ENCODE results near the gene GATAD2A.

The GATAD2A gene

GRCh38 chr19:19502808-19503602 is 97.5 kb downstream of the GATAD2A start:
- H3K27me3 Mint-ChIP-seq = no peaks in the 10 kb centered on the region
- H3K4me1 Mint-ChIP-seq (ENCODE audit: low read depth) = no peaks in the 10 kb centered on the region
- no peaks in the 10 kb centered on the region for H3K9me3 Mint-ChIP-seq (ENCODE audit: low read depth)
- no peak overlapping the region for H3K4me3 Mint-ChIP-seq
- H3K36me3 Mint-ChIP-seq = no peaks in the 10 kb centered on the region
- H3K27ac Mint-ChIP-seq = peak overlapping the region; percentile 61

GRCh38 chr19:19504754-19505668 is 99.5 kb downstream of the GATAD2A start:
- H3K4me3 Mint-ChIP-seq = no peak overlapping the region
- no peaks in the 10 kb centered on the region for H3K27me3 Mint-ChIP-seq
- no peaks in the 10 kb centered on the region for H3K9me3 Mint-ChIP-seq (ENCODE audit: low read depth)
- no peaks in the 10 kb centered on the region for H3K36me3 Mint-ChIP-seq
- H3K4me1 Mint-ChIP-seq (ENCODE audit: low read depth) = no peaks in the 10 kb centered on the region
- H3K27ac Mint-ChIP-seq = no peak overlapping the region

GRCh38 chr19:19505669-19506326 is 100.3 kb downstream of the GATAD2A start:
- no peak overlapping the region for H3K4me3 Mint-ChIP-seq
- no peaks in the 10 kb centered on the region for H3K36me3 Mint-ChIP-seq
- no peaks in the 10 kb centered on the region for H3K27me3 Mint-ChIP-seq
- H3K27ac Mint-ChIP-seq = no peak overlapping the region
- no peaks in the 10 kb centered on the region for H3K9me3 Mint-ChIP-seq (ENCODE audit: low read depth)
- H3K4me1 Mint-ChIP-seq (ENCODE audit: low read depth) = no peaks in the 10 kb centered on the region

- Mint-ChIP-seq H3K9me3 (ENCODE audit: low read depth) (no peaks in the 10 kb centered on the region), H3K36me3 (no peaks in the 10 kb centered on the region), H3K4me3 (no peak overlapping the region), H3K27ac (no peak overlapping the region), H3K4me1 (ENCODE audit: low read depth) (no peaks in the 10 kb centered on the region), H3K27me3 (no peaks in the 10 kb centered on the region)
These were observed 101.1 kb downstream of the GATAD2A start for GRCh38 chr19:19506592-19506991.

GRCh38 chr19:19507354-19507753 is 101.9 kb downstream of the GATAD2A start:
- Mint-ChIP-seq H3K4me3 (no peak overlapping the region), H3K4me1 (ENCODE audit: low read depth) (peaks cover 2% of the 10 kb centered on the region), H3K36me3 (no peaks in the 10 kb centered on the region), H3K27me3 (no peaks in the 10 kb centered on the region), H3K9me3 (ENCODE audit: low read depth) (no peaks in the 10 kb centered on the region), H3K27ac (no peak overlapping the region)

GRCh38 chr19:19508217-19508616 is 102.7 kb downstream of the GATAD2A start:
- no peaks in the 10 kb centered on the region for H3K9me3 Mint-ChIP-seq (ENCODE audit: low read depth)
- no peaks in the 10 kb centered on the region for H3K36me3 Mint-ChIP-seq
- no peaks in the 10 kb centered on the region for H3K27me3 Mint-ChIP-seq
- peaks cover 2% of the 10 kb centered on the region for H3K4me1 Mint-ChIP-seq (ENCODE audit: low read depth)
- no peak overlapping the region for H3K4me3 Mint-ChIP-seq
- no peak overlapping the region for H3K27ac Mint-ChIP-seq

- Mint-ChIP-seq H3K4me1 (ENCODE audit: low read depth) (peaks cover 2% of the 10 kb centered on the region), H3K27ac (no peak overlapping the region), H3K27me3 (no peaks in the 10 kb centered on the region), H3K4me3 (no peak overlapping the region), H3K36me3 (no peaks in the 10 kb centered on the region), H3K9me3 (ENCODE audit: low read depth) (no peaks in the 10 kb centered on the region)
These were observed 105.0 kb downstream of the GATAD2A start for GRCh38 chr19:19510432-19510831.

GRCh38 chr19:19513682-19514081 is 108.2 kb downstream of the GATAD2A start:
- no peaks in the 10 kb centered on the region for H3K9me3 Mint-ChIP-seq (ENCODE audit: low read depth)
- H3K27ac Mint-ChIP-seq = no peak overlapping the region
- H3K4me1 Mint-ChIP-seq (ENCODE audit: low read depth) = peaks cover 16% of the 10 kb centered on the region
- peak overlapping the region; percentile 43 for H3K4me3 Mint-ChIP-seq
- H3K36me3 Mint-ChIP-seq = no peaks in the 10 kb centered on the region
- no peaks in the 10 kb centered on the region for H3K27me3 Mint-ChIP-seq

- Mint-ChIP-seq H3K4me1 (ENCODE audit: low read depth) (peaks cover 19% of the 10 kb centered on the region), H3K27me3 (no peaks in the 10 kb centered on the region), H3K36me3 (no peaks in the 10 kb centered on the region), H3K9me3 (ENCODE audit: low read depth) (no peaks in the 10 kb centered on the region), H3K27ac (no peak overlapping the region), H3K4me3 (peak overlapping the region; percentile 51)
These were observed 108.8 kb downstream of the GATAD2A start for GRCh38 chr19:19514215-19514657.

- Mint-ChIP-seq H3K27me3 (no peaks in the 10 kb centered on the region), H3K4me1 (ENCODE audit: low read depth) (peaks cover 24% of the 10 kb centered on the region), H3K27ac (peak within 1 kb of the TSS; percentile 95), H3K36me3 (no peaks in the 10 kb centered on the region), H3K4me3 (peak within 1 kb of the TSS; percentile 93), H3K9me3 (ENCODE audit: low read depth) (no peaks in the 10 kb centered on the region)
These were observed 109.6 kb downstream of the GATAD2A start, which contains the start of gene TSSK6 for GRCh38 chr19:19514881-19515641. Gene TSSK6 (minus strand): TSS chr19:19515548. CDS start chr19:19515427, 121 bp downstream.

- peak within 1 kb of the TSS; percentile 93 for H3K4me3 Mint-ChIP-seq
- no peaks in the 10 kb centered on the region for H3K27me3 Mint-ChIP-seq
- peaks cover 31% of the 10 kb centered on the region for H3K4me1 Mint-ChIP-seq (ENCODE audit: low read depth)
- no peaks in the 10 kb centered on the region for H3K9me3 Mint-ChIP-seq (ENCODE audit: low read depth)
- H3K36me3 Mint-ChIP-seq = peaks cover 2% of the 10 kb centered on the region
- peak within 1 kb of the TSS; percentile 95 for H3K27ac Mint-ChIP-seq
These were observed 110.4 kb downstream of the GATAD2A start, which contains the start of gene NDUFA13 for GRCh38 chr19:19515642-19516519. Gene NDUFA13 (plus strand): TSS chr19:19516225. CDS start chr19:19516239, 14 bp downstream.

- Mint-ChIP-seq H3K4me1 (ENCODE audit: low read depth) (peaks cover 33% of the 10 kb centered on the region), H3K9me3 (ENCODE audit: low read depth) (no peaks in the 10 kb centered on the region), H3K27me3 (no peaks in the 10 kb centered on the region), H3K27ac (peak overlapping the region; percentile 95), H3K36me3 (peaks cover 2% of the 10 kb centered on the region), H3K4me3 (peak overlapping the region; percentile 93)
These were observed 111.8 kb downstream of the GATAD2A start for GRCh38 chr19:19517235-19517619.

- H3K4me1 Mint-ChIP-seq (ENCODE audit: low read depth) = peaks cover 41% of the 10 kb centered on the region
- H3K36me3 Mint-ChIP-seq = peaks cover 2% of the 10 kb centered on the region
- H3K27me3 Mint-ChIP-seq = no peaks in the 10 kb centered on the region
- no peak overlapping the region for H3K4me3 Mint-ChIP-seq
- no peaks in the 10 kb centered on the region for H3K9me3 Mint-ChIP-seq (ENCODE audit: low read depth)
- no peak overlapping the region for H3K27ac Mint-ChIP-seq
These were observed 115.5 kb downstream of the GATAD2A start for GRCh38 chr19:19520989-19521388.

Measured in activated naive CD8-positive, alpha-beta T cell (primary cell).